Thymus (tissue), 11 donors: ENCODE measurements around the gene CHD9. TPM values are rescaled to one million over a fixed set of nuclear protein-coding genes. Genes with fewer than 3 reads are reported as not detected.
A peak's percentile ranks its signal among the peaks of the same experiment; 100 is the strongest.

Experiments
- DNase-seq, 9 donors: peaks; one replicate each; pipeline ENCODE4 v3.0.0-alpha.2; 2013; ENCODE audit warnings: low spot score in 9 of 9, low read depth in 6 of 9, missing footprints in 1 of 9
- H3K27ac ChIP-seq, 2 donors: one replicate each; pipeline ENCODE4 v1.5.1; 2013; ENCODE audit warnings: control low read depth in 1 of 2, low read depth in 1 of 2, low read length in 1 of 2, mild to moderate bottlenecking in 1 of 2, moderate library complexity in 1 of 2
- H3K27me3 ChIP-seq, 2 donors: one replicate each; pipeline ENCODE4 v1.5.1; 2013; ENCODE audit warnings: low read length in 1 of 2; ENCODE audit not compliant: control insufficient read depth in 2 of 2, insufficient read depth in 1 of 2
- H3K36me3 ChIP-seq, 2 donors: one replicate each; pipeline ENCODE4 v1.5.1; 2013; ENCODE audit warnings: low read length in 1 of 2, mild to moderate bottlenecking in 1 of 2, moderate library complexity in 1 of 2; ENCODE audit not compliant: control insufficient read depth in 2 of 2, insufficient read depth in 2 of 2
- H3K4me1 ChIP-seq, 2 donors: one replicate each; pipeline ENCODE4 v1.5.1; 2013; ENCODE audit warnings: low read length in 2 of 2; ENCODE audit not compliant: control insufficient read depth in 2 of 2, insufficient read depth in 2 of 2
- H3K4me3 ChIP-seq, 2 donors: one replicate each; pipeline ENCODE4 v1.5.1; 2013; ENCODE audit warnings: low read length in 2 of 2, control low read depth in 1 of 2, mild to moderate bottlenecking in 1 of 2
- H3K9me3 ChIP-seq, 2 donors: one replicate each; pipeline ENCODE4 v1.5.1; 2013; ENCODE audit warnings: low read length in 1 of 2, mild to moderate bottlenecking in 1 of 2; ENCODE audit not compliant: control insufficient read depth in 2 of 2, insufficient read depth in 1 of 2
- WGBS: extraction: QIAGEN DNeasy Blood & Tissue Kit; methylation state at CpG from one replicate; pipeline ENCODE4 v1.1.7; 2013; 5-methylcytosine and 5-hydroxymethylcytosine counted together
- polyA plus RNA-seq: library from polyadenylated mRNA; stranded (reverse); fragments of 200-250 nt; gene quantifications from one replicate; pipeline ENCODE4 v1.2.3, GENCODE V29; 2013
- total RNA-seq: library from RNA; stranded (reverse); fragments of 120-200 nt; gene quantifications from one replicate; pipeline ENCODE4 v1.2.4, GENCODE V29; 2013
- donor health status: healthy.

CHD9 gene
- total and polyA plus RNA-seq, 2 donors = 15.3 to 43.7 TPM

- Histone ChIP-seq H3K36me3 (no peaks in the 10 kb centered on the region), H3K9me3 (no peaks in the 10 kb centered on the region), H3K4me1 (peaks cover 16 to 40% of the 10 kb centered on the region in 2 donors), H3K27ac (no peak overlapping the region), H3K27me3 (no peaks in the 10 kb centered on the region), H3K4me3 (no peak overlapping the region)
- WGBS = 72% methylated on average over 4 of the region's 4 CpGs
- DNase-seq = no peak
These were observed 42.4 kb downstream of the CHD9 start for GRCh38 chr16:53097190-53097589.

GRCh38 chr16:53098526-53099317 is 43.9 kb downstream of the CHD9 start:
- 31% methylated on average over 16 of the region's 16 CpGs for WGBS
- Histone ChIP-seq H3K36me3 (no peaks in the 10 kb centered on the region), H3K9me3 (no peaks in the 10 kb centered on the region), H3K27ac (peak overlapping the region; percentile 83 to 96), H3K4me1 (peaks cover 16 to 34% of the 10 kb centered on the region in 2 donors), H3K4me3 (peak overlapping the region; percentile 59 to 60), H3K27me3 (no peaks in the 10 kb centered on the region)
- peak in 8 of 9 donors; percentile 36 to 80 (median 52) for DNase-seq

GRCh38 chr16:53099318-53100130 is 44.7 kb downstream of the CHD9 start:
- H3K4me3 ChIP-seq = peak overlapping the region; percentile 59 to 60
- H3K27me3 ChIP-seq = no peaks in the 10 kb centered on the region
- WGBS = 1% methylated on average over 26 of the region's 26 CpGs
- no peaks in the 10 kb centered on the region for H3K9me3 ChIP-seq
- peak in 8 of 9 donors; percentile 24 to 74 (median 54) for DNase-seq
- H3K36me3 ChIP-seq = no peaks in the 10 kb centered on the region
- H3K4me1 ChIP-seq = peaks cover 16 to 26% of the 10 kb centered on the region in 2 donors
- H3K27ac ChIP-seq = peak overlapping the region; percentile 83 to 96

- no peaks in the 10 kb centered on the region for H3K9me3 ChIP-seq
- no peaks in the 10 kb centered on the region for H3K36me3 ChIP-seq
- no peak for DNase-seq
- peak overlapping the region; percentile 59 to 60 for H3K4me3 ChIP-seq
- H3K27me3 ChIP-seq = no peaks in the 10 kb centered on the region
- WGBS = 70% methylated on average over 9 of the region's 9 CpGs
- H3K4me1 ChIP-seq = peaks cover 16 to 25% of the 10 kb centered on the region in 2 donors
- peak overlapping the region; percentile 83 to 96 for H3K27ac ChIP-seq
These were observed 45.4 kb downstream of the CHD9 start for GRCh38 chr16:53100131-53100748.

GRCh38 chr16:53100889-53101288 is 46.1 kb downstream of the CHD9 start:
- no peak overlapping the region for H3K4me3 ChIP-seq
- no peaks in the 10 kb centered on the region for H3K9me3 ChIP-seq
- H3K27ac ChIP-seq = no peak overlapping the region
- WGBS = 99% methylated on average over 1 of the region's 1 CpG
- DNase-seq = no peak
- H3K4me1 ChIP-seq = peaks cover 16 to 25% of the 10 kb centered on the region in 2 donors
- no peaks in the 10 kb centered on the region for H3K36me3 ChIP-seq
- no peaks in the 10 kb centered on the region for H3K27me3 ChIP-seq

- DNase-seq = no peak
- H3K27ac ChIP-seq = no peak overlapping the region
- no peaks in the 10 kb centered on the region for H3K27me3 ChIP-seq
- peaks cover 11 to 17% of the 10 kb centered on the region in 2 donors for H3K4me1 ChIP-seq
- H3K4me3 ChIP-seq = no peak overlapping the region
- WGBS = 93% methylated on average over 4 of the region's 4 CpGs
- no peaks in the 10 kb centered on the region for H3K9me3 ChIP-seq
- H3K36me3 ChIP-seq = peaks cover 0 to 2% of the 10 kb centered on the region in 2 donors
These were observed 49.0 kb downstream of the CHD9 start for GRCh38 chr16:53103811-53104210.

GRCh38 chr16:53105565-53105964 is 50.8 kb downstream of the CHD9 start:
- no peaks in the 10 kb centered on the region for H3K4me1 ChIP-seq
- peaks cover 0 to 2% of the 10 kb centered on the region in 2 donors for H3K36me3 ChIP-seq
- H3K4me3 ChIP-seq = no peak overlapping the region
- no peaks in the 10 kb centered on the region for H3K9me3 ChIP-seq
- H3K27ac ChIP-seq = no peak overlapping the region
- over 99% methylated on average over 5 of the region's 5 CpGs for WGBS
- no peaks in the 10 kb centered on the region for H3K27me3 ChIP-seq
- no peak for DNase-seq

GRCh38 chr16:53111078-53111791 is 56.4 kb downstream of the CHD9 start:
- no peaks in the 10 kb centered on the region for H3K4me1 ChIP-seq
- no peak overlapping the region for H3K27ac ChIP-seq
- no peak for DNase-seq
- H3K27me3 ChIP-seq = no peaks in the 10 kb centered on the region
- no peak overlapping the region for H3K4me3 ChIP-seq
- no peaks in the 10 kb centered on the region for H3K9me3 ChIP-seq
- H3K36me3 ChIP-seq = no peaks in the 10 kb centered on the region
- 94% methylated on average over 5 of the region's 5 CpGs for WGBS
